Type B pancreatic cell (in vitro differentiated cells): ENCODE measurements around the gene PARVB. TPM values are rescaled to one million over a fixed set of nuclear protein-coding genes. Genes with fewer than 3 reads are reported as not detected.

Experiments used
- DNase-seq: peaks from one replicate; pipeline ENCODE4 v3.0.0; 2021; ENCODE audit warnings: mixed read lengths; ENCODE audit not compliant: unreplicated experiment; ENCODE audit errors: extremely low spot score
- H3K27ac Mint-ChIP-seq: 2 replicates; pipeline ENCODE4 v1.8.0; 2021; ENCODE audit warnings: mild to moderate bottlenecking, mixed read lengths
- H3K27me3 Mint-ChIP-seq: 2 replicates; pipeline ENCODE4 v1.8.0; 2021; ENCODE audit warnings: mixed read lengths
- H3K36me3 Mint-ChIP-seq: 2 replicates; pipeline ENCODE4 v1.8.0; 2021; ENCODE audit warnings: mixed read lengths
- H3K4me1 Mint-ChIP-seq: one replicate; pipeline ENCODE4 v1.8.0; 2021; ENCODE audit warnings: mixed read lengths; ENCODE audit not compliant: unreplicated experiment
- H3K4me3 Mint-ChIP-seq: 2 replicates; pipeline ENCODE4 v1.8.0; 2021; ENCODE audit warnings: mild to moderate bottlenecking, mixed read lengths
- H3K9me3 Mint-ChIP-seq: 2 replicates; pipeline ENCODE4 v1.8.0; 2021; ENCODE audit warnings: mixed read lengths
- total RNA-seq: library from RNA; stranded (reverse); gene quantifications from 2 replicates; pipeline ENCODE4 v1.2.1, GENCODE V29; 2021; ENCODE audit warnings: low replicate concordance
- TF ChIP-seq, protein P1 (sequence below): fragments of 200-600 bp; sonication (generic); conservative IDR thresholded peaks from 2 replicates; pipeline ENCODE4 v1.5.0; 2021; ENCODE audit warnings: antibody characterized with exemption, mild to moderate bottlenecking

Gene PARVB
- total RNA-seq, 1 donor from 2014 or later: 15.9 TPM

DNA sequence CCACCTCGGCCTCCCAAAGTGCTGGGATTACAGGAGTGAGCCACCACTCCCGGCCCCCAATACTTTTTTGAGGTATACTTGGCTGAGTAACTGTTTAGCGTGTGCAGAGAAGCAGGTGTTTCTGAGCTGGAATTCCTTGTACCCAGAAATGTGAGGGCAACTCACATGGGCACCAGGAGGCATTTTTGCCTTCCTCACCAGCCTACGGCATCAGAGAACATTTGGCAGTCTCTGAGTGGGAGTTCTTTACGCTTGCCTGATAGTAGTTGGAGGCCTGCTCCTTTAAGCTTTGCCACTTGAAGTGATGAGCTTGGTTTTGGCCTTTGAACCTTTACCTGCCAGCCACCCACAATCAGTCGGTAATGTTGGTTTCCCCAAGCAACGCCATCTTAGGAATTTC, 9.2 kb downstream of the PARVB start:
- peaks cover 29% of the 10 kb centered on the region for H3K4me1 Mint-ChIP-seq
- no peak for DNase-seq
- no peak overlapping the region for H3K27ac Mint-ChIP-seq
- TF ChIP-seq, protein P1, sequence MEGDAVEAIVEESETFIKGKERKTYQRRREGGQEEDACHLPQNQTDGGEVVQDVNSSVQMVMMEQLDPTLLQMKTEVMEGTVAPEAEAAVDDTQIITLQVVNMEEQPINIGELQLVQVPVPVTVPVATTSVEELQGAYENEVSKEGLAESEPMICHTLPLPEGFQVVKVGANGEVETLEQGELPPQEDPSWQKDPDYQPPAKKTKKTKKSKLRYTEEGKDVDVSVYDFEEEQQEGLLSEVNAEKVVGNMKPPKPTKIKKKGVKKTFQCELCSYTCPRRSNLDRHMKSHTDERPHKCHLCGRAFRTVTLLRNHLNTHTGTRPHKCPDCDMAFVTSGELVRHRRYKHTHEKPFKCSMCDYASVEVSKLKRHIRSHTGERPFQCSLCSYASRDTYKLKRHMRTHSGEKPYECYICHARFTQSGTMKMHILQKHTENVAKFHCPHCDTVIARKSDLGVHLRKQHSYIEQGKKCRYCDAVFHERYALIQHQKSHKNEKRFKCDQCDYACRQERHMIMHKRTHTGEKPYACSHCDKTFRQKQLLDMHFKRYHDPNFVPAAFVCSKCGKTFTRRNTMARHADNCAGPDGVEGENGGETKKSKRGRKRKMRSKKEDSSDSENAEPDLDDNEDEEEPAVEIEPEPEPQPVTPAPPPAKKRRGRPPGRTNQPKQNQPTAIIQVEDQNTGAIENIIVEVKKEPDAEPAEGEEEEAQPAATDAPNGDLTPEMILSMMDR: no peak
- no peak overlapping the region for H3K4me3 Mint-ChIP-seq
- no peaks in the 10 kb centered on the region for H3K27me3 Mint-ChIP-seq
- H3K9me3 Mint-ChIP-seq: no peaks in the 10 kb centered on the region
- H3K36me3 Mint-ChIP-seq: no peaks in the 10 kb centered on the region

DNA sequence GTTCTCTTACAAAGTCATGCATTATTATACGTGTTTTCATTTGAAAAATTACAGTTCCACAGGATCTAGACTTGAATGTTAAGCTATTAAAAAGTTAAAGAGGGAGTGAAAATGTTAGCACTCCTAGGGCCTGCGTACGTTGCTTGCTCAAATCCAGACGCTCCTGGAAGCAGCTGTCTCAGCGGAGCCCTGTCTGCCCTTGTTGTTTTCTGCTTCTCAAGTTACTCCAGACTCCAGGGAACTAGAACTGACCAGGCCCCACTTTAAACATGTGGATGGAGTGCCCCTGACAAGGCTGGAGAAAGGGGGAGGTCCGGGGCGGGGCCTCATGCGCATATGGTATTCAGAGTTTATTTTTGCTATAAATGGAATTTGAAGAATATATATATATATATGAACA, 9.6 kb downstream of the PARVB start:
- H3K27me3 Mint-ChIP-seq: no peaks in the 10 kb centered on the region
- no peak overlapping the region for H3K4me3 Mint-ChIP-seq
- TF ChIP-seq, protein P1: no peak
- no peak for DNase-seq
- H3K4me1 Mint-ChIP-seq: peaks cover 29% of the 10 kb centered on the region
- no peak overlapping the region for H3K27ac Mint-ChIP-seq
- H3K9me3 Mint-ChIP-seq: no peaks in the 10 kb centered on the region
- H3K36me3 Mint-ChIP-seq: no peaks in the 10 kb centered on the region

DNA sequence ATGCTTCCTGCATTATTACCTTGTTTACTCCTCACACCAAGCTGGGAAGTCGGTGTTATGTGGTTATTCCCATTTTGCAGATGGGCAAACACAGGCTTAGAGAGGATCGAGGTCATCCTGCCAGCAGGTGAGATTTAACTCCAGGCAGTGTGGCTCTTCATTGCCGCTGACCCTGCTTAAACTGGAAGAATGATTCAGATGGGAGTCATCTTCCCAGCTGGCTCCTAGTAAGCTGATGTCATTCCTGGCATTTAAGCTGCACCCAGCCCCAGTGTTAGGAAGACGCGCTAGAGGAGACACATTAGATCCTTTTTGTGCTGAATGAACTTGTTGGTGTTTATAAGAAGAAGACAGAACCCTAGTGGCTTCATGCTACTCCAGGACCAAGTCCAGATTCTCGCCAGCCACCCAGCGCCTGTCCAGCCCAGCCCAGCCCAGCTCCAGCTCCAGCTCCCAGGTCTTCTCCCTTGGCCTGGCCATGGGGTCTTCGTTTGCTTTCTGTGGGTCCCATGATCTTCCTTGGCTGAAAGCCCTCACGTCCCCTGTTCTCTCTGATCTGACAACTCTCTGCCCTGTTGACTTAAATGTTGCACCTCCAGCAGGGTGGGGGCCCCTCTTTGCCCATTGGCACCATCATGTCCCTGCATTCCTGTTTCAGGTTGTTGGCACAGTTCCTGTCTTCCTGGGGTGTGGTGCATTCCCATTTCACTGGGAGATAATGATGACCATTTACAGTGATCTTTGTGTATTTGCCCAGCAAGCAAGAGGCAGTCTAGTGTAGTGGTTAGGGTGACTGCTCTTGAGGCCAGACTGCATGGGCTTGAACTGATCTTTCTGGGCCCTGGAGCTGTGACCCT, 13.6 kb downstream of the PARVB start:
- no peak overlapping the region for H3K4me3 Mint-ChIP-seq
- TF ChIP-seq, protein P1: no peak
- peaks cover 8% of the 10 kb centered on the region for H3K4me1 Mint-ChIP-seq
- DNase-seq: no peak
- no peaks in the 10 kb centered on the region for H3K27me3 Mint-ChIP-seq
- peaks cover 3% of the 10 kb centered on the region for H3K36me3 Mint-ChIP-seq
- no peaks in the 10 kb centered on the region for H3K9me3 Mint-ChIP-seq
- H3K27ac Mint-ChIP-seq: no peak overlapping the region

DNA sequence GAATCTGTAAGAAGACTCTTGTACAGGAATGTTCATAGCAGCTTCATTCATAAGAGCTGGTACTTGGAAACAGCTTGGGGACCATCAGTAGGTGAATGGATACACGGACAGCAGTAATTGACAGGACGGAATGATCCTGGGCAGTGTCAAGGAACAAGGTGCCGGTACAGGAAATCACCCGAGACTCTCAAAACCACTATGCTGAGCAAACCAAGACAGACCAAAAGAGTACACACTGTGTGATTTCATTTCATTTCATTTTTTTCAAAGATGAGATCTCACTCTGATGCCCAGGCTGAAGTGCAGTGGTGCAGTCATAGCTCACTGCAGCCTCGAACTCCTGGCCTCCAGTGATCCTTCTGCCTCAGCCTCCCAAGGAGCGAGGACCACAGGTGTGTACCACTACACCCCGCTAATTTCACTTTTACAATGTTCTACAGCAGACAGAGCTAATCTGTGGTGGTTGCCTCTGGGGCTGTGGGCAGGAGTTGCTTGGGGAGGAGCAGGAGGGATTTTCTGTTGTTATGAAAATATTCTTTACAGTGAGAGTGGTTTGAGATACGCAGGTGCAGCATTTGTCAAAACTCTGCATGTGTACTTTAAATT, 15.6 kb downstream of the PARVB start:
- no peaks in the 10 kb centered on the region for H3K27me3 Mint-ChIP-seq
- H3K9me3 Mint-ChIP-seq: no peaks in the 10 kb centered on the region
- no peak overlapping the region for H3K27ac Mint-ChIP-seq
- H3K4me1 Mint-ChIP-seq: no peaks in the 10 kb centered on the region
- TF ChIP-seq, protein P1: no peak
- no peak for DNase-seq
- no peak overlapping the region for H3K4me3 Mint-ChIP-seq
- H3K36me3 Mint-ChIP-seq: peaks cover 3% of the 10 kb centered on the region

DNA sequence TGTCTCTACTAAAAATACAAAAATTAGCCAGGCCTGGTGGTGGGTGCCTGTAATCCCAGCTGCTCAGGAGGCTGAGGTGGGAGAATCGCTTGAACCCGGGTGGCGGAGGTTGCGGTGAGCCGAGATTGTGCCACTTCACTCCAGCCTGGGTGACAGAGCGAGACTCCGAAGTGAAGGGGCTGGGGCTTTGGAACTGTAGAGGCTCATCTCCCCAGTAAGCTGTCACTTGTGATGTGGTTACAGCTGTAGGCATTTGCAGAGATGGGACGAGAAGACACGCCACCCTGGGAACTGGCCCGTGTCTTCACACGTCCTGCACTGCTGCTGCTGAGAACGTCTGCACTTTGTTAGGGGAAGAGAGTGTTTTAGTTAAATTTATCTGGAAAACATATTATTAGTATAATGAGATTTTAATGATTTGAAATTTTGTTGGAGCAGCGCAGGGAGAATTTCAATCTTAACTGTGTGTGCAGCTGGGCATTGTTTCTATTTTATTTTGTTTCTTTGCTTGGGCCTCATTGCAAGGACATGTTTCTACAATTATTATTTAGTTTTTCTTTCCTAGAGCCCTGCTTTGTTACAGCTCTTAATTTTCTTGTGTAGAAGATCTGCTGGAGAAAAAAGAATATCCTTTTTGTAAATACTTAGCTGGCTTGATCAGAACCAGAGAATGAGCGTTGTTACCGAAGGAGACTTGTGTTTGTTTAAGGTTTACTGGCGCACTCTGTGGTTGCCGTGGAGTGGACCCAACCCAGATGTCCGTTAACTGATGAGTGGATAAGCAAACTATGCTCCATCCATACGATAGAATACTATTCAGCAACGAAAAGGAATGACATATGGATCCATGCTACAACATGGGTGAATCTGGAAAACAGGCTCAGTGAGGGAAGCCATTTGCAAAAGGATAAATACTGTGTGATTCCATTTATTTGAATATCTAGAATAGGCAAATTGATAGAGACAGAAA, 18.4 kb downstream of the PARVB start:
- Mint-ChIP-seq H3K9me3 (no peaks in the 10 kb centered on the region), H3K27ac (no peak overlapping the region), H3K36me3 (peaks cover 3% of the 10 kb centered on the region), H3K27me3 (no peaks in the 10 kb centered on the region), H3K4me1 (no peaks in the 10 kb centered on the region), H3K4me3 (no peak overlapping the region)
- DNase-seq: no peak
- TF ChIP-seq, protein P1: no peak
